Stimulated activated CD4-positive, alpha-beta T cell treated with anti-CD3 and anti-CD28 coated beads, Interleukin-4, amount 100 ng/mL, for 4 hours (primary cell): ENCODE results near the gene TXNL4B.
A peak's percentile ranks its signal among the peaks of the same experiment; 100 is the strongest.
"Not testable (repeated sequence)": the region's sequence is repeated elsewhere in the genome, so short reads cannot be mapped to it uniquely, and the experiment has no call there.

Experiments used
- DNase-seq, 2 experiments: peaks; one replicate each; pipeline ENCODE4 v3.0.0-alpha.2; 2020

Gene TXNL4B

GRCh38 chr16:72111657-72112451 lies 18.4 kb upstream of the TXNL4B start:
- DNase-seq = no peak

- DNase-seq = no peak
Measured at GRCh38 chr16:72110662-72111615, 17.5 kb upstream of the TXNL4B start.

DNA sequence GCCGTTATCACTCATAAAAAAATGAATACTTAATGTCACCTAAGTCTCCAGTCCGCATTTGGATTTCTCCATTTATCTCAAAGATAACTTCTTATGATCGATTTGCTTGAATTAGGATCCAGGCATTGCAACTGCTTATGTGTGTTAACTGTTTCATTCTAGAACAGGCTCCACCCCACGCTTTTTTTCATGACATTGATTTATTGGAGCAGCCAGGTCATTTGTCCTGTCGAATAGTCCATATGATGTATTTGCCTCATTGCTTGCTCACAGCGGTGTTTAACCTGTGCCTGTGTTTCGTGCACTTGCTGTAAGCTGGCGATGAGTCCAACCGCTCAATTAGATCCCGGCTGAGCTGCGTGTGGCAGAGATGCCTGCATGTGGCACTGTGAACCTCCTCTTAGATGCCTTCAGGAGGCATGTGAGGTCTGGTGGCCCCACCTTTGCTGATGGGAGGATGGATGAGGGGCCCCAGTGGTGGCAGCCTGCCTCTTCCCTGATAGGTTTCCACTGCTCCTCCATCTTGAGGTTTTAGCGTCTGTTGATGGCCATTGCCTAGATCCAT lies 16.6 kb upstream of the TXNL4B start:
- no peak for DNase-seq

GRCh38 chr16:72109300-72109699 lies 15.9 kb upstream of the TXNL4B start:
- DNase-seq = no peak

DNA sequence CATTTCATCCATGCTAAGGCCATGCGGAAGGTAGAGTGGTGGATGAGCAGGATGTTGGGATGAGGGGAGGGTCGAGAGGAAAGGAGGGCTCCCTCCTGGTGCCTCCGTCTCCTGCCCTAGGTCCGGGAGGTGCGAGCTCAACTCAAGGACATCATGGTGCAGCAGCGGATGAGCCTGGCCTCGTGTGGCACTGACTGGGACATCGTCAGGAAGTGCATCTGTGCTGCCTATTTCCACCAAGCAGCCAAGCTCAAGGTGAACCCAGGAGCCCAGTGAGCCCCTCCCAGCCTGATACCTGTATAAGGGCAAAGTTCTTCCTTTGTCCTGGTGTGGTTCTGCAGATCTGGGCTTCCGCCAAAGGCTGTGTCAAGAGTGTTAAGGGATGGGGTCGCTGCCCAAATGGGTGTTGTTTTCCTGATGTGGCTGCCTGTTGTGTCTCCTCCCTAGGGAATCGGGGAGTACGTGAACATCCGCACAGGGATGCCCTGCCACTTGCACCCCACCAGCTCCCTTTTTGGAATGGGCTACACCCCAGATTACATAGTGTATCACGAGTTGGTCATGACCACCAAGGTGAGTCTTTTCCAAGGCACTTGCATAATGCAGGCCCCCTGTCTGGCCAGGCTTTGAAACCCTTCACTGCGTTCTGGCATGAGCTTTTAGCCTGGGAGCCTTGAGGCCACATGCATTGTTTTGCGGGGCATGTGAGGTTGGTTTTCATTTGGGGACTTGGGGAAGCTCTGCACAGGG lies 15.1 kb upstream of the TXNL4B start:
- no peak for DNase-seq

DNA sequence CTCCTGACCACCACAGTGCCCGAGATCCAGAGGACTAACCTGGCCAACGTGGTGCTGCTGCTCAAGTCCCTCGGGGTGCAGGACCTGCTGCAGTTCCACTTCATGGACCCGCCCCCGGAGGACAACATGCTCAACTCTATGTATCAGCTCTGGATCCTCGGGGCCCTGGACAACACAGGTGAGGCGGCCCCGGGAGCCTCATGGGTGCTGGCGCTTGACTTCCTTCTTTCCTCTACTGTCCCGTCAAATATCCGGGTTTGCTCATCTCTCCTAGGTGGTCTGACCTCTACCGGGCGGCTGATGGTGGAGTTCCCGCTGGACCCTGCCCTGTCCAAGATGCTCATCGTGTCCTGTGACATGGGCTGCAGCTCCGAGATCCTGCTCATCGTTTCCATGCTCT lies 14.0 kb upstream of the TXNL4B start:
- DNase-seq = no peak

- DNase-seq = no peak
Measured at GRCh38 chr16:72105978-72106377, 12.6 kb upstream of the TXNL4B start.

DNA sequence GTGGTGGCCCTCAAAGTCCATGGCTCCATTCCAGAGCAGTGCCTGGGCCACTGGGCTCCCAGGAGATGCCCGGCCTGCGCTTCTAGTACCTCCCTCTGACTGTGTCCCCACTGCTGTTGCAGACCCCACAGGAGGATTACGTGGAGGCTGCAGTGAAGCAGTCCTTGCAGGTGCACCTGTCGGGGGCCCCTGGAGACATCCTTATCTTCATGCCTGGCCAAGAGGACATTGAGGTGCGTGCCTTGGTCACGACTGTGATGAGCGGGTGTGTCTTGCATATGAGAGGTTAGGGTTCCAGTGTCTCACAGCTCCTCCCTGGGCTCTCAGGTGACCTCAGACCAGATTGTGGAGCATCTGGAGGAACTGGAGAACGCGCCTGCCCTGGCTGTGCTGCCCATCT lies 11.5 kb upstream of the TXNL4B start:
- no peak for DNase-seq

DNA sequence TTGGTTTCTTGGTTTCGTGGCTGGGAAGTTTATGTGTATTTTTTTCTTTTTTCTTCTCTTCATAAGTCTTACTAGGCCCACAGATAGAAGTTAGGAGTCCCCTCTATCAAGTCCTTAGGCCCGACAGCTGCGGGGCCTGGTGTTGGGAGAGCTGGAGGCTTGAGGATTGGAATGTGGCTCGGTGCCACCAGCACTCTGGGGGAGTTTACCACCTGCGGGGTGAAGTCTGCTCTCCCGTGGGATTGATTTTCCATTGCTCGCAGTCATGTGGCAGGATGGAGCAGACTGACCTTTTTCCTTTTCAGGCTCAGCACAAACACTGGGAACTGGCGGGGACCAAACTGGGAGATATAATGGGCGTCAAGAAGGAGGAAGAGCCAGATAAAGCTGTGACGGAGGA lies 7.8 kb upstream of the TXNL4B start:
- no peak for DNase-seq

DNA sequence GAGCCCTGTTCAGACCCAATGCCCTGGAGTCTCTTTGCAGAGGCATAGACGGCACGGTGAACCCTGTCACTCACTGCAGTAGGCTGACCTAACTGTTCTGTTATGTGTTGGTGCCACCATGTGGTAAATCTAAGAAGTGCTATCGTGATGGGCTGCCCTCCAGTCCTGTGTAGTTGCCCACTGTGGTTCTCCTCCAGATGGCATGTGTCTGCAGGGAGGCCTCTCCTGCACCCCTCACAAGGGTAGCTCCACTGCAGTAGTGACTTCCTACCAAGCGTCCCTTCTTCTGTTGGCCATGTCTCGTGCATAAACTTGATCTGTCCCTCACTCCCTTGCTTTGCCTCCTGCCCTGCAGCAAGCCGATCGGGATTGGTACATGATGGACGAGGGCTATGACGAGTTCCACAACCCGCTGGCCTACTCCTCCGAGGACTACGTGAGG lies 6.0 kb upstream of the TXNL4B start:
- peak; percentile 14 to 24 for DNase-seq

DNA sequence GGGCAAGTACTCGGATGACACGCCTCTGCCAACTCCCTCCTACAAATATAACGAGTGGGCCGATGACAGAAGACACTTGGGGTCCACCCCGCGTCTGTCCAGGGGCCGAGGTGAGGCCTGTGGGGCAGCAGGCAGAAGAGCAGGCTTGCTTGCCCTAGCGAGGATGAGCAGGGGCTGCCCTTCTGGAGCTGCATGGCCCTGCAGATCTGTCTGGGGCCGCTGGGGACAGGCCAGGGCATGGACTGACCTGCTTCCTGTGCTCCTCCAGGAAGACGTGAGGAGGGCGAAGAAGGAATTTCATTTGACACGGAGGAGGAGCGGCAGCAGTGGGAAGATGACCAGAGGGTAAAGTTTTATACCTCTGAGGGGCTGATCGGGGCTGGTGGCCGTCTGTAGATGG lies 5.5 kb upstream of the TXNL4B start:
- DNase-seq = no peak

DNA sequence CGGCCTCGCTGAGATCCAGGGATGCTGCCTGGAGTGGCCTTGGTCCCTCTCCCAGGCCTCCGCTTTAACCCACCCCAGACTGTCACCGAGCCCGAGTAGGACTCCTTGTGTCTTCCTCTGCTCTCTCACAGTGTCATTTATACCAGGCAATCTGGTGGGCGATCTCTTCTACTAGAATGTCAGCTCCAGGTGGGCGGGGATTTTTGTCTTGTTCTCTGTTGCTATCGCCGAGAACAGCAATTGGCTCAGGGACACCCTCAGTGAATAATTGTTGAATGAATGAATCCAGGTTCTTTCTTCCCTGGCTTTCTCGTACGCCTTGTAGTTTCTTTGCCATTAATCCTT lies 818 bp upstream of the TXNL4B start:
- peak in 1 of 2 experiments; percentile 73 for DNase-seq

DNA sequence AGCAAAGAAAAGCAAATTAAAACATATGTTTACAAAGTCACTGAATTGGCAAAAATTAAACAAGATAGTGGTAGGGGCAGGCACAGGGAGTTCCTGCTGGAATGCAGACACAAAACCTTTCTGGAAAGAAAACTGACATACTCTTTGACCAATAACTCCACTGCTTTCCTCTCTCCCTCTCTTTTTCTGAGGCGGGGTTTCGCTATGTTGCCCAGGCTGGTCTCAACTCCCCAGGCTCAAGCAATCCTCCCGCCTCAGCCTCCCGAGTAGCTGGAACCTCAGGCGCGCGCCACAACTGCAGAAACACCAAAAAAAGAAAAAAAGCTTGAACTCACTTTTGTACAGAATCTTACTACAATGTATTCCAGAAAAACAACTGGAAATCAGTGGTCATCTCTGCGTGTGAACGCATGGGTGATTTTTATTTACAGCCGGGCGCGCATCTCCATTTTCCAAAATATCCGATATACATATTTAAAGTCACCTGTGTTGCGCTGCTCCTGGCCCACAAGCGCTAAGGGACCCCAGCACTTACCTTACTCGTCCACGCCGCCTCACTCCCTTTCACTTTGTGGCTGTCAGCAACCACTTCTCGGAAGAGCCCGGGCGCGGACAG lies 480 bp downstream of the TXNL4B start:
- DNase-seq = no peak

- no peak for DNase-seq
Measured at GRCh38 chr16:72091217-72091616, 2.2 kb downstream of the TXNL4B start.

DNA sequence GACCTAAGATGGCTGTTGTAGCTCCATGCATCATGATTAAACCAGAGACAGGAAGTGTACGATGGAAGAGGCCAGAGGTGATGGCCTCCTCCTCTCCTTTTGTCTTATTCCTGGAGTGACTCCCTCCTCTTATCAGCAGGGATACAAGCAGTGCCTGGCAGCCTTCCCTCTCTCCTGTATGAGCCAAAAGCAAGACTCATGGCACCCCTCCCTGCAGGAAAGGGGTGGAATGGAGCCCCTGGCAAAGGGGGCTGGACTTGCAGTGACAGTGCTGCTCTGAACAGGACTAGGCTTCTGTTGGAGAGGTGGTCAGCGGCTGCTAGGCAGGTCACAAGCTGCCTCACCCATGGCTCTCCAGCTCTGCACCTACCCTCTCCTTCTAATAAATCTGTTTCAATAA lies 8.4 kb downstream of the TXNL4B start:
- no peak for DNase-seq

GRCh38 chr16:72084445-72084844 lies 9.0 kb downstream of the TXNL4B start:
- DNase-seq = no peak

- DNase-seq = no peak
Measured at GRCh38 chr16:72083778-72084404, 9.5 kb downstream of the TXNL4B start.

- DNase-seq = not testable (repeated sequence)
Measured at GRCh38 chr16:72076991-72077706, 16.3 kb downstream of the TXNL4B start.

GRCh38 chr16:72075067-72075466 lies 18.4 kb downstream of the TXNL4B start:
- not testable (repeated sequence) for DNase-seq

- DNase-seq = no peak
Measured at GRCh38 chr16:72073560-72074230, 19.7 kb downstream of the TXNL4B start.
